Tibial nerve (tissue), 4 donors: ENCODE results near the gene MLLT1.

Source experiments
- EP300 ChIP-seq, 2 donors: sonication (generic); formaldehyde crosslinking; IDR thresholded peaks; one replicate each; pipeline ENCODE4 v1.6.1; 2017; ENCODE audit warnings: antibody characterized with exemption in 2 of 2, mild to moderate bottlenecking in 1 of 2
- POLR2A ChIP-seq, 2 donors: fragments of 450-650 bp; IDR thresholded peaks; one replicate each; pipeline ENCODE4 v1.6.1; 2017; ENCODE audit warnings: antibody characterized with exemption in 2 of 2, mild to moderate bottlenecking in 2 of 2, moderate library complexity in 2 of 2
- TF ChIP-seq, protein P1 (sequence below), 5 experiments: fragments of 200-600 bp in 3 of 5; fragments of 450-650 bp in 2 of 5; sonication (generic) in 3 of 5; IDR thresholded peaks; one replicate each; pipeline ENCODE4 v1.5.1; 2016 to 2019; ENCODE audit warnings: antibody characterized with exemption in 5 of 5, mild to moderate bottlenecking in 3 of 5, moderate library complexity in 2 of 5

GRCh38 chr19:6238256-6238642, 41.5 kb downstream of the MLLT1 start:
- TF ChIP-seq, protein P1, sequence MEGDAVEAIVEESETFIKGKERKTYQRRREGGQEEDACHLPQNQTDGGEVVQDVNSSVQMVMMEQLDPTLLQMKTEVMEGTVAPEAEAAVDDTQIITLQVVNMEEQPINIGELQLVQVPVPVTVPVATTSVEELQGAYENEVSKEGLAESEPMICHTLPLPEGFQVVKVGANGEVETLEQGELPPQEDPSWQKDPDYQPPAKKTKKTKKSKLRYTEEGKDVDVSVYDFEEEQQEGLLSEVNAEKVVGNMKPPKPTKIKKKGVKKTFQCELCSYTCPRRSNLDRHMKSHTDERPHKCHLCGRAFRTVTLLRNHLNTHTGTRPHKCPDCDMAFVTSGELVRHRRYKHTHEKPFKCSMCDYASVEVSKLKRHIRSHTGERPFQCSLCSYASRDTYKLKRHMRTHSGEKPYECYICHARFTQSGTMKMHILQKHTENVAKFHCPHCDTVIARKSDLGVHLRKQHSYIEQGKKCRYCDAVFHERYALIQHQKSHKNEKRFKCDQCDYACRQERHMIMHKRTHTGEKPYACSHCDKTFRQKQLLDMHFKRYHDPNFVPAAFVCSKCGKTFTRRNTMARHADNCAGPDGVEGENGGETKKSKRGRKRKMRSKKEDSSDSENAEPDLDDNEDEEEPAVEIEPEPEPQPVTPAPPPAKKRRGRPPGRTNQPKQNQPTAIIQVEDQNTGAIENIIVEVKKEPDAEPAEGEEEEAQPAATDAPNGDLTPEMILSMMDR (IDR thresholded peaks at IDR 0.05): no peak
- TF ChIP-seq POLR2A (IDR thresholded peaks at IDR 0.05): no peak
- TF ChIP-seq EP300 (IDR thresholded peaks at IDR 0.05): no peak
